BLaER1 (cell line): Measurements from ENCODE around the gene GRM5.

ENCODE experiments used
- H3K27ac ChIP-seq: shearing (Covaris generic); formaldehyde crosslinking; 2 replicates; pipeline ENCODE4 v1.8.1; 2022
- H3K27me3 ChIP-seq: shearing (Covaris generic); formaldehyde crosslinking; 2 replicates; pipeline ENCODE4 v1.8.1; 2022
- H3K36me3 ChIP-seq: shearing (Covaris generic); formaldehyde crosslinking; 2 replicates; pipeline ENCODE4 v1.8.1; 2022
- H3K4me1 ChIP-seq: shearing (Covaris generic); formaldehyde crosslinking; 2 replicates; pipeline ENCODE4 v1.8.1; 2022
- H3K4me2 ChIP-seq: shearing (Covaris generic); formaldehyde crosslinking; 2 replicates; pipeline ENCODE4 v1.8.1; 2022
- H3K4me3 ChIP-seq: shearing (Covaris generic); formaldehyde crosslinking; 2 replicates; pipeline ENCODE4 v1.8.1; 2022
- H3K9ac ChIP-seq: shearing (Covaris generic); formaldehyde crosslinking; 2 replicates; pipeline ENCODE4 v1.8.1; 2022
- H3K9me3 ChIP-seq: shearing (Covaris generic); formaldehyde crosslinking; 2 replicates; pipeline ENCODE4 v1.8.1; 2022
- H4K20me1 ChIP-seq: shearing (Covaris generic); formaldehyde crosslinking; 2 replicates; pipeline ENCODE4 v1.8.1; 2022
- Cebpa-rat ChIP-seq: shearing (Covaris generic); IDR thresholded peaks from 2 replicates; pipeline ENCODE4 v1.8.1; 2022

Gene GRM5

DNA sequence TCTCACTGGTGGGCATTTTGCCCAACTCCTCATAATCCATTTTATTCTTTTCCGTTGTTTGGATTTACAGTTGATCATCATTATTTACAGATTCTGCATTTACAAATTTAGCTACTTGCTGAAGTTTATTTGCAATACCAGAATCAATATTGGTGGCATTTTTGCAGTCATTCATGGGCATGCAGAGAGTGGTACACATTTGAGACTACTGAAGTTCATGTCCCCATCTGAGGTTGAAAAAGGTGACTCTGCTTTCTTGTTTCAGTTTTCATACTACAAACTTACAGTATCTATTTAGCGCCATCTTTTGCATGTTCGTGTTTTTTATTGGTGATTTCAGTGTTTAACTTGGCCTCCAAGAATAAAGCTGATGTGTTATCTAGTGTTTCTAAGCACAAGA lies 409.5 kb downstream of the GRM5 start:
- Histone ChIP-seq H4K20me1 (no peaks in the 10 kb centered on the region), H3K9ac (no peak overlapping the region), H3K4me3 (no peak overlapping the region), H3K9me3 (no peaks in the 10 kb centered on the region), H3K27ac (no peak overlapping the region), H3K4me1 (no peaks in the 10 kb centered on the region), H3K27me3 (no peaks in the 10 kb centered on the region), H3K4me2 (no peak overlapping the region), H3K36me3 (no peaks in the 10 kb centered on the region)
- no peak for TF ChIP-seq Cebpa-rat

- Histone ChIP-seq H3K27me3 (no peaks in the 10 kb centered on the region), H3K4me3 (no peak overlapping the region), H3K4me2 (no peak overlapping the region), H4K20me1 (no peaks in the 10 kb centered on the region), H3K36me3 (no peaks in the 10 kb centered on the region), H3K27ac (no peak overlapping the region), H3K4me1 (no peaks in the 10 kb centered on the region), H3K9me3 (no peaks in the 10 kb centered on the region), H3K9ac (no peak overlapping the region)
- no peak for TF ChIP-seq Cebpa-rat
Observed at GRCh38 chr11:88655656-88656055, 410.1 kb downstream of the GRM5 start.

DNA sequence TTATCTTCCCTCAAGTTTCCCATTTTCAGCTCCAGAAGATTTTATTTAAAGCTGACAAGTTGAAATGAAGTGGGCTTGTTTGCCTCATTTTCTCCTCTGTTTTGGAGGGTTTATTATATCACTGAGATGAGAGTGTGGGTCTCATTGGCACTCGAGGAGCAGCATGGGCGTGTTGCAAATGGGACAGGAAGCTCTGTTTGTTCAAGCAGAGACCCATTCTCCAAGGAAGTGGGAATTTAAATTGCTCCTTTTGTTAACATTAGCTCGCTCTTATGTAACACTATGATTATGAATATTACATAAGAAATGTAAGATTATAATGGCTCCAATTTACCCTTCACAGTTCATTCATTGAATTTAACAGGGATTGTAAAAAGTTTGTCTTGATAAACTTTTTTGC lies 410.6 kb downstream of the GRM5 start:
- Histone ChIP-seq H3K9me3 (no peaks in the 10 kb centered on the region), H3K27me3 (no peaks in the 10 kb centered on the region), H3K4me3 (no peak overlapping the region), H3K4me2 (no peak overlapping the region), H3K9ac (no peak overlapping the region), H4K20me1 (no peaks in the 10 kb centered on the region), H3K36me3 (no peaks in the 10 kb centered on the region), H3K27ac (no peak overlapping the region), H3K4me1 (no peaks in the 10 kb centered on the region)
- no peak for TF ChIP-seq Cebpa-rat

DNA sequence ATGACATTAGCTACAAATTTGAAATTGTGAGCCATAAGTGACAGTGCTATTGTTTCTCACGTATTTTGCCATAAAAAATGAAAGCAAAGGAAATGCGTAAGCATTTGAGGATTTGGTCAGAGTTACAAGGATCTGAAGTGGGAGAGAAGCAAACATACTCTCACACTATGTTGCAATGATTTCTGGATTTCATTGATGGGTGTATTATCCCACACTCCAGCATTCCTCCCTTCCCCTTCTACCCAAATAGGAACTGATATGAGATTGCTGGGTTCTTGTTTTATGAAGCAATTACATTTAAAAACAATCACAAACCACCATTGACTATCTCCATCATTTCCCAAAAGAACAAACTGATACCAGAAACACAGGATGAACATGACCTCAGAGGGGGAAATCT lies 414.2 kb downstream of the GRM5 start:
- no peak overlapping the region for H3K4me3 ChIP-seq
- H3K27ac ChIP-seq: no peak overlapping the region
- TF ChIP-seq Cebpa-rat: no peak
- no peaks in the 10 kb centered on the region for H3K4me1 ChIP-seq
- H3K4me2 ChIP-seq: no peak overlapping the region
- no peaks in the 10 kb centered on the region for H3K36me3 ChIP-seq
- no peaks in the 10 kb centered on the region for H3K9me3 ChIP-seq
- H3K9ac ChIP-seq: no peak overlapping the region
- no peaks in the 10 kb centered on the region for H4K20me1 ChIP-seq
- no peaks in the 10 kb centered on the region for H3K27me3 ChIP-seq

GRCh38 chr11:88644724-88645123 lies 421.1 kb downstream of the GRM5 start:
- H3K27ac ChIP-seq: no peak overlapping the region
- no peak overlapping the region for H3K4me3 ChIP-seq
- no peaks in the 10 kb centered on the region for H3K9me3 ChIP-seq
- H3K27me3 ChIP-seq: no peaks in the 10 kb centered on the region
- H3K9ac ChIP-seq: no peak overlapping the region
- no peaks in the 10 kb centered on the region for H3K4me1 ChIP-seq
- no peaks in the 10 kb centered on the region for H3K36me3 ChIP-seq
- H3K4me2 ChIP-seq: no peak overlapping the region
- TF ChIP-seq Cebpa-rat: no peak
- no peaks in the 10 kb centered on the region for H4K20me1 ChIP-seq

- no peak for TF ChIP-seq Cebpa-rat
- Histone ChIP-seq H3K36me3 (no peaks in the 10 kb centered on the region), H3K4me2 (no peak overlapping the region), H4K20me1 (no peaks in the 10 kb centered on the region), H3K9me3 (no peaks in the 10 kb centered on the region), H3K27ac (no peak overlapping the region), H3K27me3 (no peaks in the 10 kb centered on the region), H3K9ac (no peak overlapping the region), H3K4me3 (no peak overlapping the region), H3K4me1 (no peaks in the 10 kb centered on the region)
Observed at GRCh38 chr11:88632163-88632562, 433.6 kb downstream of the GRM5 start.

DNA sequence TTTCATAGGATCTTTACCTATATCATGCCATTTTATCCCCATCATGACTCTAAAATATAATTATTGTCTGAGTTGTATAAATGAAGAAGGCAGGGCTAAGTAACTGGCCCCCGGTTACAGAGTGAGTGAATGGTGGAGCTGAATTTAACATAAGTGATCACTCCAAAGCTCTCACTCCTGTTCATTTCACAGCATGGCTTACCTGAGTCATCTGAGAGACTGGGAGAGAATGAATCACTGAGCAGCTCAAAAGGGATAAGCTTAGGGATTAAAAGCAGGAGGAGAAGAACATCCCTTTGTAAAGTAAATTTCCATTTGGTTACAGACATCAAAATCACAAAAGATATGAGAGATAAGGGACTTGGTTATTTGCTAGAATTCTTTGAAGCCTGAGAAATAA lies 434.3 kb downstream of the GRM5 start:
- H3K4me1 ChIP-seq: no peaks in the 10 kb centered on the region
- H3K27me3 ChIP-seq: no peaks in the 10 kb centered on the region
- no peaks in the 10 kb centered on the region for H3K36me3 ChIP-seq
- no peak overlapping the region for H3K27ac ChIP-seq
- no peak overlapping the region for H3K9ac ChIP-seq
- H4K20me1 ChIP-seq: no peaks in the 10 kb centered on the region
- TF ChIP-seq Cebpa-rat: no peak
- H3K9me3 ChIP-seq: no peaks in the 10 kb centered on the region
- H3K4me2 ChIP-seq: no peak overlapping the region
- H3K4me3 ChIP-seq: no peak overlapping the region

DNA sequence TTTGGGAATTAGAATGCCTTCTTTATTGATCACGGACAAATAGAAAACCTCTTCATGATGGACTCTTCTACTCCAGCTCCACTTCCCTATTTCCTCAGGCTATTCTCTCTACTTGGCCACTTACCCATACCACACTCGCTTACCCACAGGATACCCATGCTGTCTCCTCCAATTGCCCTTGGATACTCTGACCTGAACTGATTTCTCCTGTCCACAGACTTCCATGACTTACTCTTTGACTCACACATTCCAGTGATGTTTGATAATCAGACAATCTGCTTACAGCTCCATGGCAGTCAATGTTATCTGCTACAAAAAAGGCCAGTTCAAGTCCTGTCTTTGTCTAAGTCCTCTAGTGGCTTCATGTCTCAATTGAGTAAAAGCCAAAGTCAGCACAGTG lies 436.3 kb downstream of the GRM5 start:
- no peak overlapping the region for H3K27ac ChIP-seq
- H3K9ac ChIP-seq: no peak overlapping the region
- no peaks in the 10 kb centered on the region for H3K4me1 ChIP-seq
- no peaks in the 10 kb centered on the region for H3K27me3 ChIP-seq
- H3K36me3 ChIP-seq: no peaks in the 10 kb centered on the region
- no peak for TF ChIP-seq Cebpa-rat
- H3K4me3 ChIP-seq: no peak overlapping the region
- no peak overlapping the region for H3K4me2 ChIP-seq
- no peaks in the 10 kb centered on the region for H3K9me3 ChIP-seq
- no peaks in the 10 kb centered on the region for H4K20me1 ChIP-seq

GRCh38 chr11:88626216-88626615 lies 439.6 kb downstream of the GRM5 start:
- H3K36me3 ChIP-seq: no peaks in the 10 kb centered on the region
- H3K4me1 ChIP-seq: no peaks in the 10 kb centered on the region
- H3K9me3 ChIP-seq: no peaks in the 10 kb centered on the region
- TF ChIP-seq Cebpa-rat: no peak
- H3K4me2 ChIP-seq: no peak overlapping the region
- H3K9ac ChIP-seq: no peak overlapping the region
- no peaks in the 10 kb centered on the region for H4K20me1 ChIP-seq
- no peak overlapping the region for H3K27ac ChIP-seq
- H3K4me3 ChIP-seq: no peak overlapping the region
- no peaks in the 10 kb centered on the region for H3K27me3 ChIP-seq

- no peak for TF ChIP-seq Cebpa-rat
- no peak overlapping the region for H3K9ac ChIP-seq
Observed at GRCh38 chr11:88623531-88623930, 442.3 kb downstream of the GRM5 start.

GRCh38 chr11:88620568-88621130 lies 445.1 kb downstream of the GRM5 start:
- H3K36me3 ChIP-seq: no peaks in the 10 kb centered on the region
- H3K9me3 ChIP-seq: no peaks in the 10 kb centered on the region
- no peaks in the 10 kb centered on the region for H3K27me3 ChIP-seq
- H4K20me1 ChIP-seq: no peaks in the 10 kb centered on the region
- no peak overlapping the region for H3K9ac ChIP-seq
- H3K4me3 ChIP-seq: no peak overlapping the region
- no peak for TF ChIP-seq Cebpa-rat
- H3K27ac ChIP-seq: no peak overlapping the region
- H3K4me2 ChIP-seq: no peak overlapping the region
- H3K4me1 ChIP-seq: no peaks in the 10 kb centered on the region

More at GRCh38 chr11:88623531-88623930, 442.3 kb downstream of the GRM5 start:
- Histone ChIP-seq H3K27ac (no peak overlapping the region), H3K4me1 (no peaks in the 10 kb centered on the region), H3K4me3 (no peak overlapping the region), H3K36me3 (no peaks in the 10 kb centered on the region), H3K4me2 (no peak overlapping the region), H4K20me1 (no peaks in the 10 kb centered on the region), H3K9me3 (no peaks in the 10 kb centered on the region), H3K27me3 (no peaks in the 10 kb centered on the region)
